ENCODE results near the gene LPP.
"Not testable (repeated sequence)": the region's sequence is repeated elsewhere in the genome, so short reads cannot be mapped to it uniquely, and the experiment has no call there.

The LPP gene

GRCh38 chr3:188677344-188677743 lies 523.4 kb downstream of the LPP start:
- no peak for DNase-seq
- intact Hi-C loops (cut with DNase I) = no loop called here

DNA sequence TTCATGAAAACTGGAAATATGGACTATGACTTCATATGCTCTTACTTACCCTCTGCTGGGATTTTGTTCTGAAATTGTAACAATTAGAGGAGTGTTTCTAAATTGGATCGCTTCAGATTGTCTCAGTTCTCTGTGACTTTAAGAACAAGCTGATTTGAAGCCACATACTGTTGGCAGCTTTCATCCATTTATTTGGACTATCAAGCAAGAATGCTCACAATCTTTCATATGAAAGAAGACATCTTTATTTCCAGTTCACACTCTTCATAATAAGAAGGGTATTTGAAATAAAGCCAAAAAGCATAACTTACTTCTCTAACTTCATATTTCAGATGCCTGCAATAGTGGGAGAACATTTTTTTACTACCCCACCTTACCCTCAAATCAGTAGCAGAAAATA lies 526.2 kb downstream of the LPP start:
- intact Hi-C loops (cut with DNase I) = no loop called here

GRCh38 chr3:188680605-188681004 lies 526.6 kb downstream of the LPP start:
- no peak for DNase-seq
- intact Hi-C loops (cut with DNase I) = no loop called here

More for the DNA sequence above, 526.2 kb downstream of the LPP start:
- DNase-seq = no peak

- DNase-seq = no peak
- intact Hi-C loops (cut with DNase I) = no loop called here
These were observed 528.4 kb downstream of the LPP start for GRCh38 chr3:188682316-188682715.

DNA sequence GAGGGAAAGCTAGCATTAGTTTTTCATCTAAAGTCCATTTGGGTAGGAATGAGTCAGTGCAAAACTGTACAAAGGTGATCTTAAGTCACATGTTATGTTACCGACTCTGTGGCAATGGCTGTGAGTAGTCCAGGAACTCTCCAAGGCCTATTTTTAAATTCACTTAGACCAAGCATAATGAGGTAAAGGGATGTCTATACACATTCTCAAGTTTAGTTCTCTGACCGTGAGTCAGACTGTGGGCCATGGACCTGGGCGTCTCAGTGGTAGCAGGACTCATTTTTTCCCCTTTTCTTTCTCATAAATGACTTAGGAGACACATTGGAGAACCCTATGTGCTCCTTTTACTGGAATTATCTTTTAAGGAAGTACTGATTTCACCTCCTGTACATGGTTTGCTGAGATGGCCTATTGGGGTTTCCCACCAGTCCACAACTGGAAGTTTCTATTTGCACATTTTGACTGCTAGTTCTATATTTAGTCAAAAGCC lies 529.1 kb downstream of the LPP start:
- intact Hi-C loops (cut with DNase I) = no loop called here
- DNase-seq = no peak

- intact Hi-C loops (cut with DNase I) = no loop called here
These were observed 530.3 kb downstream of the LPP start for GRCh38 chr3:188684276-188684675.

DNA sequence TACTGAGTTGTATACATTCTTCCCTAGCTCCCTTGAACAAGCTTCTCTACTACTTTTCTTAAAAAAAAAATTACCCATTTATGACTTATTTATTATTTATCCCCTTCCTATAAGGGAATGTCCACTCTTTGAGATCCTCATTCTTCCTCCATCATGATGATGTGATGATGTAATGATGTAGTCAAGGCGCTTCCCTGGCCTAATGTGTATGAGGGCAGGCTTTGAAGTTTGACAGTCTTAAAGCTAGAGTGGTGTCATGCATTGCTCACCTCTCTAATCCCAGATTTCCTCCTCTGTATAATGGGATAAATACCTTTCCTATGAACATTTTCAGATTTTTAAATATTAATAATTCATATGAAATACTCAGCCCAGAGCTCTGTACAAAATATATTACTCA lies 531.8 kb downstream of the LPP start:
- intact Hi-C loops (cut with DNase I) = no loop called here
- DNase-seq = no peak

More at GRCh38 chr3:188684276-188684675, 530.3 kb downstream of the LPP start:
- no peak for DNase-seq

GRCh38 chr3:188686324-188686723 lies 532.4 kb downstream of the LPP start:
- intact Hi-C loops (cut with DNase I) = no loop called here
- DNase-seq = no peak

DNA sequence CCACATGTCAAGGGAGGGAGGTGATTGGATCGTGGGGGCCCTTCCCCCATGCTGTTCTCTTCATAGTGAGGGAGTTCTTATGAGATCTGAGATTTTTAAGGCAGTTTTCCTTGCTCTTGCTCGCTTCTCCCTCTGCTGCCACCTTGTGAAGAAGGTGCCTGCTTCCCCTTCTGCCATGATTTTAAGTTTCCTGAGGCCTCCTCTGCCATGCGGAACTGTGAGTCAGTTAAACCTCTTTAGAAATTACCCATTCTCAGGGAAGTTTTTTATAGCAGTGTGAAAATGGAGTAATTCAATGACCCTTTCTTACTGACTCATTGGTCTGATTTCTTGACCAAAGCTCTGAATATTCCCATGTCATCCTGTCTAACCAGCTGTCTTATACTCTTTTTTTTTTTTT lies 533.4 kb downstream of the LPP start:
- no peak for DNase-seq
- intact Hi-C loops (cut with DNase I) = no loop called here

DNA sequence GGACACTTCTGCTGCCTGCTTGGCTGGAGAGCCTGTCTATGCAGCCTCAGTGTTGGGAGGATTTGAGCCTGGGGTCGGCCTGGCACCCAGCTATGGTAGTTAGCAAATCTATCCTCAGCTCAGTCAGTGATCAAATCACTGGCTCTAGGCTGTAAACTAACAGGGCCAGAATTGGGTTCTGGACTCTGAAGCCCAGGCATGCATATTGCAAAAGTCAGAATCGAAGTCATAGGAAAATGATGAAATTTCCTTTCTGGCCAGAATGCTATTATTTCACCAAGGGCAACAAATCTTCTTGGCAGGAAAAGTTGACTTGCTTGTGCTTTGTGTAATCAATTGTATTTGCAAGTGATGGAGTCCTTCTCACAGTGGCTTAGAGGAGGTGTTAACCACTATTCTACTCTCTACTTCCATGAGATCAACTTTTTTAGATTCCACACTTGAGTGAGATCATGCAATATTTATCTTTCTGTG lies 535.2 kb downstream of the LPP start:
- intact Hi-C loops (cut with DNase I) = no loop called here
- no peak for DNase-seq

DNA sequence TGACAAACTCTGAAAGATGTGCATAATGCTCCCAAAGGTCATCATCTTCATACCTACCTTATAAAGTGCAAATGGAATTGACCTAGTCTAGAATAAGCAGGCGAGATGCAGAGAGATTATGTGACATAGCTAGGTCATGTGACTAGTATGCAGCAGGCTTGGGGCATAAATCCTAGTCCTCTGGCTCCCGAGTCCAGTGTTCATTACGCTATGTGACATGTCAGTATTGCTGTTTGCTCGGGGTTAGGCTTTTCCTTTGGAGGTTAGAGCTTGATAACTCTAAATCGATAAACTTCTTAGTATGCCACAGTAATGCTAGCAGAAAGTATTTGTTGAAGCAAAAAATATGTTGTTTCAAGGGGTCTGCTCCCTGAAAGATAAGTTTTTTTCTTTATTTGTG lies 536.1 kb downstream of the LPP start:
- no peak for DNase-seq
- intact Hi-C loops (cut with DNase I) = no loop called here

DNA sequence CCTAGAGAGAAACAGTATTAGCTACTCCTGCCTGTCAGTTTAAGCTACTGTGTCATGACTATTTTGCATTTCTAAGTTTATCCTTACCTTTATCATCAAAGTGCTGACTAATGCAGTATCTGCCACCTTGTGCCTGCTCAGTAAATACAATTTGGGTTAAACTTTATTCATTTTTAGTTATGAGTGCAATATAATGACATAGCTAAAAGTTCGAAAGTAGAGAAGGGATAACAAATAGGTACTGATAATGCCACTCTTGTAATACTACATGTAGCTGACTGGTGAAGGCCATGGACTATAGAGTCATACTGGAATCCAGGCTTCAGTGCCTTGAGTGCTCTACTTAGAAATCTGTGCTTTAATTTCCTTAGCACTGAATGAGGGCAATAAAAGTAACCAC lies 537.0 kb downstream of the LPP start:
- intact Hi-C loops (cut with DNase I) = no loop called here
- DNase-seq = no peak

DNA sequence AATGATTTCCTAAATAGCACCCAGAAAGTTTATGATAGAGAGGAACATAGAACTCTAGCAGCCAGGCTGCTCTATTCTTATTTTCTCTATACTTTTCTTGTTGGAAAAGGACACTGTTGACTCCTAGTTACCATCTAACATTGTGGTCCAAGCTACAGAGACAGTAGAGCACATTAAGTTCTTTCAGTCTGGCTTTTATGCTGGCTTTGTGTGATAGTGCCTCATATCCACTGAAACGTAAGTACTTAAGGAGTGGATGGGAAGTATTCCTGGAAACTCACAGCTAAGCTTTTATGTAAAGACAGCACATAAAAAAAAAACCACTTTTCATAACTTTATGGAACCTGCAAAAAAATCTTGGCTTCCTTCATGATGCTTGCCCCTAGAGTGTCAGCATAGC lies 537.7 kb downstream of the LPP start:
- DNase-seq = no peak
- intact Hi-C loops (cut with DNase I) = no loop called here

- no peak for DNase-seq
- intact Hi-C loops (cut with DNase I) = no loop called here
These were observed 538.7 kb downstream of the LPP start for GRCh38 chr3:188692700-188693099.

GRCh38 chr3:188693435-188693834 lies 539.5 kb downstream of the LPP start:
- intact Hi-C loops (cut with DNase I) = no loop called here
- DNase-seq = peak in 6 of 10 donors; percentile 14 to 91 (median 58)

GRCh38 chr3:188695241-188695640 lies 541.3 kb downstream of the LPP start:
- no peak for DNase-seq
- intact Hi-C loops (cut with DNase I) = no loop called here

- DNase-seq = no peak
These were observed 543.2 kb downstream of the LPP start for GRCh38 chr3:188697127-188697526.

DNA sequence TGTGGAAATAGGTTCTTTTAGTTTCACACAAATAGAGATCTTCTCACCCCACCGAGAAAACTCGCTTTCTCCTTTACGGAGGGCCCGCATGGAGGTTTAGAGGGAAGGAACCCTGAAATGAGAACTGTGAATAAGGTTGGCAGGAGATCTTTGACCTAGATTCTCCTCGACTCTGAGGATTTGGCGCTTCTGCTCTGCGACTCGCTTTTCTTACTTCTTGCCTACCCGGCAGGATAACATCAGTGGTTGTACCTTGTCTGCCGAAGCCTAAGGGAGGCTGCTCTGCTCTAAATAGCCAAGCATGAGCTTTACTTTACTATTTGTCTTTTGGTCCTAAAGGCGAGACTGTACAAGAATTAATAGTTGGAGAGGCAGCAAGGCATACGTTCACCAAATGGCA lies 544.5 kb downstream of the LPP start:
- intact Hi-C loops (cut with DNase I) = no loop called here
- DNase-seq = no peak

More at GRCh38 chr3:188697127-188697526, 543.2 kb downstream of the LPP start:
- intact Hi-C loops (cut with DNase I) = no loop called here

- intact Hi-C loops (cut with DNase I) = no loop called here
- DNase-seq = no peak
These were observed 546.5 kb downstream of the LPP start for GRCh38 chr3:188700501-188700900.

DNA sequence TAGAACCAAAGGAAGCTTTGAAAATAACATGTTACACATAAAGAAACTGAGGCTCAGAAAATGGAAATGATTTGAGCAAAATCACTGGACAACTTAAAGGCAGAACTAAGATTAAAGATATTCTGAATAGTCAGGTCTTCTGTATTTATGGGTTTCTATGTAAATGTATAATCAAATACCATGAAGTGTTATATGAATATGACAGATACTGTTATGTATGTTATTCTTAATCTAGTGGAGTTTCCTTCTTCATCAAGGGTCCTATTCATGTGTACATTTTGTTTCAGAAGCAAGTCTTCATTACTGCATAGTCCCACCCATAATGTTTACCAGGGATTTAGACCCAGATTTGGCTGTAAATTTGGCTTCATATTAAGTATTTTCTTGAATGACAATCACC lies 547.0 kb downstream of the LPP start:
- intact Hi-C loops (cut with DNase I) = no loop called here
- DNase-seq = no peak

- intact Hi-C loops (cut with DNase I) = no loop called here
- DNase-seq = no peak
These were observed 547.6 kb downstream of the LPP start for GRCh38 chr3:188701485-188701969.

GRCh38 chr3:188702028-188702427 lies 548.1 kb downstream of the LPP start:
- DNase-seq; intact Hi-C loops (cut with DNase I): not testable (repeated sequence)

GRCh38 chr3:188706176-188706575 lies 552.2 kb downstream of the LPP start:
- no peak for DNase-seq
- intact Hi-C loops (cut with DNase I) = no loop called here

All from posterior cingulate gyrus (tissue), 11 donors.